Liver (tissue), 9 donors: ENCODE results near the gene RAB29. TPM values are rescaled to one million over a fixed set of nuclear protein-coding genes. Genes with fewer than 3 reads are reported as not detected.
A peak's percentile ranks its signal among the peaks of the same experiment; 100 is the strongest.

Source experiments
- DNase-seq: peaks from one replicate; pipeline ENCODE4 v3.0.0-alpha.2; 2017; ENCODE audit warnings: low spot score
- H3K27ac ChIP-seq, 2 donors: one replicate each; pipeline ENCODE4 v1.7.0; 2013; ENCODE audit warnings: inconsistent platforms in 2 of 2, low read length in 2 of 2, control low read depth in 1 of 2, low read depth in 1 of 2, mild to moderate bottlenecking in 1 of 2
- H3K27me3 ChIP-seq, 4 donors: one replicate each; pipeline versions ENCODE4 v1.6.1 to v1.7.0; 2013; ENCODE audit warnings: low read length in 3 of 4, inconsistent platforms in 1 of 4, mild to moderate bottlenecking in 1 of 4, moderate library complexity in 1 of 4; ENCODE audit not compliant: control insufficient read depth in 4 of 4, insufficient read depth in 4 of 4
- H3K36me3 ChIP-seq, 4 donors: one replicate each; pipeline versions ENCODE4 v1.6.1 to v1.7.0; 2013; ENCODE audit warnings: low read length in 3 of 4, mild to moderate bottlenecking in 3 of 4, low read depth in 1 of 4, moderate library complexity in 1 of 4; ENCODE audit not compliant: control insufficient read depth in 4 of 4, insufficient read depth in 3 of 4
- H3K4me1 ChIP-seq, 4 donors: one replicate each; pipeline versions ENCODE4 v1.6.1 to v1.7.0; 2013; ENCODE audit warnings: low read length in 3 of 4, mild to moderate bottlenecking in 3 of 4, moderate library complexity in 1 of 4; ENCODE audit not compliant: control insufficient read depth in 4 of 4, insufficient read depth in 4 of 4
- H3K4me3 ChIP-seq, 3 donors: one replicate each; pipeline versions ENCODE4 v1.6.1 to v1.7.0; 2013; ENCODE audit warnings: low read length in 3 of 3, control low read depth in 1 of 3, low read depth in 1 of 3, mild to moderate bottlenecking in 1 of 3
- H3K9ac ChIP-seq, 2 donors: one replicate each; pipeline ENCODE4 v1.7.0; 2013; ENCODE audit warnings: low read length in 2 of 2, mild to moderate bottlenecking in 2 of 2, moderate library complexity in 2 of 2, control low read depth in 1 of 2, low read depth in 1 of 2
- H3K9me3 ChIP-seq, 4 donors: one replicate each; pipeline versions ENCODE4 v1.6.1 to v1.7.0; 2013; ENCODE audit warnings: low read length in 3 of 4; ENCODE audit not compliant: control insufficient read depth in 4 of 4
- ATF3 ChIP-seq: IDR thresholded peaks from 2 replicates; pipeline ENCODE4 v1.6.1; 2016; ENCODE audit warnings: antibody characterized with exemption
- CTCF ChIP-seq: fragments of 150-350 bp; IDR thresholded peaks from 2 replicates; pipeline ENCODE4 v1.5.1; 2017; ENCODE audit warnings: improper control_type of control experiment, low read depth, low read length; ENCODE audit not compliant: missing input control
- EGR1 ChIP-seq, 2 donors: IDR thresholded peaks; 2 replicates each; pipeline ENCODE4 v1.6.1; 2016 to 2018; ENCODE audit warnings: antibody characterized with exemption in 2 of 2, low read depth in 2 of 2
- FOXA2 ChIP-seq: IDR thresholded peaks from 2 replicates; pipeline ENCODE4 v1.6.1; 2016; ENCODE audit warnings: antibody characterized with exemption
- GABPA ChIP-seq, 2 donors: IDR thresholded peaks in 1 of 2; conservative IDR thresholded peaks in 1 of 2; 2 replicates each; pipeline ENCODE4 v1.6.1; 2016; ENCODE audit warnings: antibody characterized with exemption in 2 of 2, mild to moderate bottlenecking in 1 of 2, moderate library complexity in 1 of 2
- JUND ChIP-seq, 2 donors: IDR thresholded peaks; 2 replicates each; pipeline ENCODE4 v1.6.1; 2016; ENCODE audit warnings: antibody characterized with exemption in 2 of 2
- MAX ChIP-seq: IDR thresholded peaks from 2 replicates; pipeline ENCODE4 v1.6.1; 2016; ENCODE audit warnings: antibody characterized with exemption
- NR2F2 ChIP-seq: IDR thresholded peaks from 2 replicates; pipeline ENCODE4 v1.6.1; 2016; ENCODE audit warnings: antibody characterized with exemption
- RAD21 ChIP-seq, 2 donors: IDR thresholded peaks; 2 replicates each; pipeline ENCODE4 v1.6.1; 2016; ENCODE audit warnings: antibody characterized with exemption in 2 of 2, mild to moderate bottlenecking in 2 of 2
- REST ChIP-seq: IDR thresholded peaks from 2 replicates; pipeline ENCODE4 v1.6.1; 2016; ENCODE audit warnings: antibody characterized with exemption, mild to moderate bottlenecking
- RXRA ChIP-seq, 2 donors: IDR thresholded peaks; 2 replicates each; pipeline ENCODE4 v1.6.1; 2017 to 2018; ENCODE audit warnings: antibody characterized with exemption in 2 of 2, mild to moderate bottlenecking in 1 of 2
- SP1 ChIP-seq: IDR thresholded peaks from 2 replicates; pipeline ENCODE4 v1.6.1; 2018; ENCODE audit warnings: antibody characterized with exemption, mild to moderate bottlenecking
- TAF1 ChIP-seq: conservative IDR thresholded peaks from 2 replicates; pipeline ENCODE4 v1.6.1; 2016; ENCODE audit warnings: antibody characterized with exemption, mild to moderate bottlenecking
- YY1 ChIP-seq: IDR thresholded peaks from 2 replicates; pipeline ENCODE4 v1.6.1; 2016; ENCODE audit warnings: antibody characterized with exemption, mild to moderate bottlenecking
- ZBTB33 ChIP-seq: IDR thresholded peaks from 2 replicates; pipeline ENCODE4 v1.6.1; 2016; ENCODE audit warnings: antibody characterized with exemption
- WGBS: extraction: QIAGEN DNeasy Blood & Tissue Kit; methylation state at CpG from one replicate; pipeline ENCODE4 v1.1.7; 2013; 5-methylcytosine and 5-hydroxymethylcytosine counted together
- polyA plus RNA-seq, 2 donors: library from polyadenylated mRNA; stranded (reverse) in 1 of 2; unstranded in 1 of 2; fragments of 200-250 nt in 1 of 2; fragments of >200 nt in 1 of 2; fragmentation: Nextera tagmentation in 1 of 2; extraction: Ambion mirVana in 1 of 2; gene quantifications; one replicate each; pipeline versions ENCODE4 v1.2.1 to v1.2.3, GENCODE V29; 2013 to 2015
- total RNA-seq, 2 donors: library from RNA; depleted of rRNA; stranded (reverse); fragments of >200 nt; gene quantifications; one replicate each; pipeline ENCODE4 v1.2.3, GENCODE V29; 2014
- donor health status: healthy.
- donor health status: healthy.
- donor health status: healthy.
- donor health status: healthy.
- donor health status: healthy.

RAB29 gene
- total and polyA plus RNA-seq, 4 donors: 11.0 to 25.0 (median 16.0) TPM

GRCh38 chr1:205817988-205818387 lies 42.7 kb upstream of the RAB29 start:
- no peak for TF ChIP-seq JUND (IDR thresholded peaks at IDR 0.05)
- no peak for TF ChIP-seq CTCF
- TF ChIP-seq EGR1 (IDR thresholded peaks at IDR 0.05; ENCODE audit: low read depth in 2 of 2): no peak
- no peak for TF ChIP-seq GABPA (IDR thresholded peaks at IDR 0.05 in 1 of 2, conservative IDR thresholded peaks at IDR 0.05 in 1 of 2)
- no peak for TF ChIP-seq ZBTB33
- no peak for TF ChIP-seq TAF1
- TF ChIP-seq ATF3: no peak
- no peak for TF ChIP-seq RAD21 (IDR thresholded peaks at IDR 0.05)
- TF ChIP-seq SP1: no peak
- Histone ChIP-seq H3K27me3 (no peaks in the 10 kb centered on the region), H3K36me3 (no peaks in the 10 kb centered on the region), H3K9me3 (no peaks in the 10 kb centered on the region), H3K4me3 (no peak overlapping the region), H3K4me1 (peaks cover 0 to 10% (median 6%) of the 10 kb centered on the region in 4 donors), H3K27ac (no peak overlapping the region), H3K9ac (no peak overlapping the region)
- DNase-seq: no peak
- WGBS: 96% methylated on average over 3 of the region's 3 CpGs

- Histone ChIP-seq H3K27ac (no peak overlapping the region), H3K36me3 (no peaks in the 10 kb centered on the region)
- WGBS: 86% methylated on average over 3 of the region's 3 CpGs
Measured at GRCh38 chr1:205817364-205817763, 42.1 kb upstream of the RAB29 start.

GRCh38 chr1:205813755-205814058 lies 38.4 kb upstream of the RAB29 start:
- DNase-seq: no peak
- H3K9ac ChIP-seq: peak overlapping the region; percentile 15 to 29
- H3K4me1 ChIP-seq: peaks cover 0 to 20% (median 14%) of the 10 kb centered on the region in 4 donors
- H3K4me3 ChIP-seq: peak overlapping the region; percentile 71 to 81 (median 78)
- H3K27me3 ChIP-seq: no peaks in the 10 kb centered on the region
- H3K9me3 ChIP-seq: no peaks in the 10 kb centered on the region
- TF ChIP-seq REST (no peak), NR2F2 (no peak), YY1 (no peak), CTCF (no peak), SP1 (no peak), FOXA2 (no peak)
- H3K27ac ChIP-seq: peak overlapping the region; percentile 74 to 79
- no peaks in the 10 kb centered on the region for H3K36me3 ChIP-seq
- WGBS: 11% methylated on average over 14 of the region's 14 CpGs

More at GRCh38 chr1:205817364-205817763, 42.1 kb upstream of the RAB29 start:
- TF ChIP-seq RXRA (IDR thresholded peaks at IDR 0.05) (no peak), NR2F2 (peak; percentile 78), MAX (peak; percentile 18)
- DNase-seq: no peak
- Histone ChIP-seq H3K9ac (no peak overlapping the region), H3K27me3 (no peaks in the 10 kb centered on the region), H3K4me1 (peaks cover 0 to 12% (median 6%) of the 10 kb centered on the region in 4 donors), H3K9me3 (no peaks in the 10 kb centered on the region), H3K4me3 (no peak overlapping the region)
